Activated CD8-positive, alpha-beta memory T cell treated with anti-CD3 and anti-CD28 coated beads, Interleukin-2, amount 10 ng/mL, durations not matched to agents 7 days and 5 days (primary cell): ENCODE measurements around the gene RASAL2. TPM values are rescaled to one million over a fixed set of nuclear protein-coding genes. Genes with fewer than 3 reads are reported as not detected.
"Not testable (repeated sequence)": the region's sequence is repeated elsewhere in the genome, so short reads cannot be mapped to it uniquely, and the experiment has no call there.

Experiments used
- ATAC-seq: fragments of 150-1000 bp; cut with Tn5 transposase; one replicate; pipeline ENCODE4 v1.10.0; 2021; ENCODE audit warnings: moderate library complexity
- CTCF ChIA-PET: fragments of 350-600 bp; sonication (Branson Sonifier 250); formaldehyde crosslinking; loops from one replicate; lab custom pipeline; 2021; ENCODE audit warnings: antibody characterized with exemption; lab: Charles Lee
- DNase-seq: peaks from one replicate; pipeline ENCODE4 v3.0.0-alpha.2; 2020
- H3K27ac Mint-ChIP-seq: one replicate; pipeline ENCODE4 v1.8.0; 2021; ENCODE audit warnings: mild to moderate bottlenecking, mixed read lengths
- H3K27me3 Mint-ChIP-seq: one replicate; pipeline ENCODE4 v1.8.0; 2021; ENCODE audit warnings: mixed read lengths
- H3K36me3 Mint-ChIP-seq: one replicate; pipeline ENCODE4 v1.8.0; 2021; ENCODE audit warnings: mild to moderate bottlenecking, mixed read lengths
- H3K4me1 Mint-ChIP-seq: one replicate; pipeline ENCODE4 v1.8.0; 2021; ENCODE audit warnings: mixed read lengths
- H3K4me3 Mint-ChIP-seq: one replicate; pipeline ENCODE4 v1.8.0; 2021; ENCODE audit warnings: mild to moderate bottlenecking, moderate library complexity, mixed read lengths
- H3K9me3 Mint-ChIP-seq: one replicate; pipeline ENCODE4 v1.8.0; 2022; ENCODE audit warnings: low read depth, mixed read lengths
- total RNA-seq, 2 experiments: library from RNA; stranded (reverse); gene quantifications; one replicate each; pipeline ENCODE4 v1.2.3, GENCODE V29; 2021

RASAL2 gene
- total RNA-seq, 2 experiments from 2014 or later, result not detected

- H3K4me1 Mint-ChIP-seq, result no peaks in the 10 kb centered on the region
- no peaks in the 10 kb centered on the region for H3K9me3 Mint-ChIP-seq
- no peak for DNase-seq
- no peak overlapping the region for H3K4me3 Mint-ChIP-seq
- no peaks in the 10 kb centered on the region for H3K36me3 Mint-ChIP-seq
- no peaks in the 10 kb centered on the region for H3K27me3 Mint-ChIP-seq
- CTCF ChIA-PET, result no interaction called here
- no peak overlapping the region for H3K27ac Mint-ChIP-seq
- no peak for ATAC-seq
Observed at GRCh38 chr1:178497903-178498478, 404.1 kb downstream of the RASAL2 start.

GRCh38 chr1:178498896-178499675 is 405.2 kb downstream of the RASAL2 start:
- Mint-ChIP-seq H3K4me3 (no peak overlapping the region), H3K36me3 (no peaks in the 10 kb centered on the region), H3K4me1 (no peaks in the 10 kb centered on the region), H3K27me3 (no peaks in the 10 kb centered on the region), H3K27ac (no peak overlapping the region), H3K9me3 (no peaks in the 10 kb centered on the region)
- ATAC-seq, result no peak
- CTCF ChIA-PET, result interaction anchor here (1.5 to 3.2 kb wide), 2 partner anchors 188 to 199 kb away, joined by 4 to 17 read pairs; no protein-coding TSS in a partner anchor
- DNase-seq, result no peak

GRCh38 chr1:178500091-178500770 is 406.3 kb downstream of the RASAL2 start:
- DNase-seq (no peak), ATAC-seq (no peak)
- H3K27ac Mint-ChIP-seq, result no peak overlapping the region
- H3K36me3 Mint-ChIP-seq, result no peaks in the 10 kb centered on the region
- CTCF ChIA-PET, result interaction anchor here (1.5 to 3.2 kb wide), 2 partner anchors 189 to 200 kb away, joined by 4 to 17 read pairs; no protein-coding TSS in a partner anchor
- no peaks in the 10 kb centered on the region for H3K9me3 Mint-ChIP-seq
- H3K27me3 Mint-ChIP-seq, result no peaks in the 10 kb centered on the region
- H3K4me3 Mint-ChIP-seq, result no peak overlapping the region
- H3K4me1 Mint-ChIP-seq, result no peaks in the 10 kb centered on the region

- CTCF ChIA-PET, result interaction anchor here (1.3 to 3.2 kb wide), 3 partner anchors 8 to 190 kb away, joined by 3 to 17 read pairs (median 6); no protein-coding TSS in a partner anchor
- DNase-seq, result no peak
- H3K9me3 Mint-ChIP-seq, result no peaks in the 10 kb centered on the region
- H3K4me3 Mint-ChIP-seq, result no peak overlapping the region
- H3K27ac Mint-ChIP-seq, result no peak overlapping the region
- no peaks in the 10 kb centered on the region for H3K36me3 Mint-ChIP-seq
- no peaks in the 10 kb centered on the region for H3K4me1 Mint-ChIP-seq
- ATAC-seq, result no peak
- H3K27me3 Mint-ChIP-seq, result no peaks in the 10 kb centered on the region
Observed at GRCh38 chr1:178500936-178501554, 407.1 kb downstream of the RASAL2 start.

GRCh38 chr1:178501705-178502329 is 407.9 kb downstream of the RASAL2 start:
- no peaks in the 10 kb centered on the region for H3K4me1 Mint-ChIP-seq
- DNase-seq (peak; percentile 66), ATAC-seq (peak; percentile 64)
- no peaks in the 10 kb centered on the region for H3K36me3 Mint-ChIP-seq
- no peaks in the 10 kb centered on the region for H3K27me3 Mint-ChIP-seq
- H3K9me3 Mint-ChIP-seq, result no peaks in the 10 kb centered on the region
- CTCF ChIA-PET, result interaction anchor here (0.6 to 3.2 kb wide), 5 partner anchors 9 to 191 kb away, joined by 3 to 17 read pairs (median 3); no protein-coding TSS in a partner anchor
- no peak overlapping the region for H3K27ac Mint-ChIP-seq
- H3K4me3 Mint-ChIP-seq, result no peak overlapping the region

GRCh38 chr1:178502330-178502714 is 408.4 kb downstream of the RASAL2 start:
- DNase-seq (peak; percentile 4), ATAC-seq (no peak)
- CTCF ChIA-PET, result interaction anchor here (0.6 to 3.2 kb wide), 5 partner anchors 9 to 191 kb away, joined by 3 to 17 read pairs (median 3); no protein-coding TSS in a partner anchor
- Mint-ChIP-seq H3K9me3 (no peaks in the 10 kb centered on the region), H3K4me1 (no peaks in the 10 kb centered on the region), H3K4me3 (no peak overlapping the region), H3K36me3 (no peaks in the 10 kb centered on the region), H3K27ac (no peak overlapping the region), H3K27me3 (no peaks in the 10 kb centered on the region)

- no peak for DNase-seq
- CTCF ChIA-PET, result no interaction called here
- no peaks in the 10 kb centered on the region for H3K27me3 Mint-ChIP-seq
- no peaks in the 10 kb centered on the region for H3K36me3 Mint-ChIP-seq
- H3K4me1 Mint-ChIP-seq, result no peaks in the 10 kb centered on the region
- no peak for ATAC-seq
- no peak overlapping the region for H3K27ac Mint-ChIP-seq
- no peak overlapping the region for H3K4me3 Mint-ChIP-seq
- no peaks in the 10 kb centered on the region for H3K9me3 Mint-ChIP-seq
Observed at GRCh38 chr1:178502856-178503255, 409.0 kb downstream of the RASAL2 start.

- H3K36me3 Mint-ChIP-seq, H3K4me1 Mint-ChIP-seq, DNase-seq, ATAC-seq, CTCF ChIA-PET, H3K4me3 Mint-ChIP-seq, H3K27me3 Mint-ChIP-seq, H3K27ac Mint-ChIP-seq, H3K9me3 Mint-ChIP-seq: not testable (repeated sequence)
Observed at GRCh38 chr1:178503316-178503715, 409.4 kb downstream of the RASAL2 start.

- ATAC-seq (no peak), DNase-seq (no peak)
- CTCF ChIA-PET, result no interaction called here
- Mint-ChIP-seq H3K27ac (no peak overlapping the region), H3K9me3 (no peaks in the 10 kb centered on the region), H3K36me3 (no peaks in the 10 kb centered on the region), H3K27me3 (no peaks in the 10 kb centered on the region), H3K4me1 (no peaks in the 10 kb centered on the region), H3K4me3 (no peak overlapping the region)
Observed at GRCh38 chr1:178503849-178504248, 409.9 kb downstream of the RASAL2 start.

- Mint-ChIP-seq H3K27me3 (no peaks in the 10 kb centered on the region), H3K9me3 (no peaks in the 10 kb centered on the region), H3K4me3 (no peak overlapping the region), H3K36me3 (no peaks in the 10 kb centered on the region), H3K4me1 (no peaks in the 10 kb centered on the region), H3K27ac (no peak overlapping the region)
- CTCF ChIA-PET, result no interaction called here
- ATAC-seq (no peak), DNase-seq (no peak)
Observed at GRCh38 chr1:178504286-178504685, 410.4 kb downstream of the RASAL2 start.

GRCh38 chr1:178506177-178506576 is 412.3 kb downstream of the RASAL2 start:
- no peaks in the 10 kb centered on the region for H3K4me1 Mint-ChIP-seq
- H3K36me3 Mint-ChIP-seq, result no peaks in the 10 kb centered on the region
- DNase-seq (no peak), ATAC-seq (no peak)
- H3K4me3 Mint-ChIP-seq, result no peak overlapping the region
- CTCF ChIA-PET, result no interaction called here
- H3K27ac Mint-ChIP-seq, result no peak overlapping the region
- no peaks in the 10 kb centered on the region for H3K9me3 Mint-ChIP-seq
- no peaks in the 10 kb centered on the region for H3K27me3 Mint-ChIP-seq

GRCh38 chr1:178506669-178507068 is 412.8 kb downstream of the RASAL2 start:
- DNase-seq, result no peak
- ATAC-seq, result no peak
- H3K36me3 Mint-ChIP-seq, result no peaks in the 10 kb centered on the region
- H3K4me3 Mint-ChIP-seq, result no peak overlapping the region
- no peaks in the 10 kb centered on the region for H3K27me3 Mint-ChIP-seq
- H3K4me1 Mint-ChIP-seq, result no peaks in the 10 kb centered on the region
- no peaks in the 10 kb centered on the region for H3K9me3 Mint-ChIP-seq
- no peak overlapping the region for H3K27ac Mint-ChIP-seq
- CTCF ChIA-PET, result no interaction called here
